B cell (primary cell): Measurements from ENCODE around the gene SPACA1.

ENCODE experiments used
- EZH2 ChIP-seq: IDR thresholded peaks from 2 replicates; pipeline ENCODE4 v1.6.1; 2012; ENCODE audit warnings: borderline replicate concordance, low read depth, mild to moderate bottlenecking, moderate library complexity, low read length; ENCODE audit not compliant: insufficient read depth, poor library complexity, severe bottlenecking
- TF ChIP-seq, protein P1 (sequence below): fragments of 200-600 bp; IDR thresholded peaks from one replicate; pipeline ENCODE4 v1.8.0; 2022; ENCODE audit warnings: antibody characterized with exemption, mild to moderate bottlenecking

GRCh38 chr6:88020439-88020838 is 27.2 kb upstream of the SPACA1 start:
- TF ChIP-seq, protein P1, sequence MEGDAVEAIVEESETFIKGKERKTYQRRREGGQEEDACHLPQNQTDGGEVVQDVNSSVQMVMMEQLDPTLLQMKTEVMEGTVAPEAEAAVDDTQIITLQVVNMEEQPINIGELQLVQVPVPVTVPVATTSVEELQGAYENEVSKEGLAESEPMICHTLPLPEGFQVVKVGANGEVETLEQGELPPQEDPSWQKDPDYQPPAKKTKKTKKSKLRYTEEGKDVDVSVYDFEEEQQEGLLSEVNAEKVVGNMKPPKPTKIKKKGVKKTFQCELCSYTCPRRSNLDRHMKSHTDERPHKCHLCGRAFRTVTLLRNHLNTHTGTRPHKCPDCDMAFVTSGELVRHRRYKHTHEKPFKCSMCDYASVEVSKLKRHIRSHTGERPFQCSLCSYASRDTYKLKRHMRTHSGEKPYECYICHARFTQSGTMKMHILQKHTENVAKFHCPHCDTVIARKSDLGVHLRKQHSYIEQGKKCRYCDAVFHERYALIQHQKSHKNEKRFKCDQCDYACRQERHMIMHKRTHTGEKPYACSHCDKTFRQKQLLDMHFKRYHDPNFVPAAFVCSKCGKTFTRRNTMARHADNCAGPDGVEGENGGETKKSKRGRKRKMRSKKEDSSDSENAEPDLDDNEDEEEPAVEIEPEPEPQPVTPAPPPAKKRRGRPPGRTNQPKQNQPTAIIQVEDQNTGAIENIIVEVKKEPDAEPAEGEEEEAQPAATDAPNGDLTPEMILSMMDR, result no peak
- TF ChIP-seq EZH2, result no peak
